HG03025 (cell line): Measurements from ENCODE around the gene LRRK1.
"Not testable (repeated sequence)": the region's sequence is repeated elsewhere in the genome, so short reads cannot be mapped to it uniquely, and the experiment has no call there.

Experiments used
- ATAC-seq: cut with Tn5 transposase; IDR thresholded peaks from one replicate; pipeline ENCODE4 v1.9.1; 2021; ENCODE audit warnings: mild to moderate bottlenecking, moderate library complexity; ENCODE audit not compliant: unreplicated experiment, low FRiP score

Gene LRRK1

GRCh38 chr15:101086394-101087171, 167.4 kb downstream of the LRRK1 start:
- no peak for ATAC-seq

DNA sequence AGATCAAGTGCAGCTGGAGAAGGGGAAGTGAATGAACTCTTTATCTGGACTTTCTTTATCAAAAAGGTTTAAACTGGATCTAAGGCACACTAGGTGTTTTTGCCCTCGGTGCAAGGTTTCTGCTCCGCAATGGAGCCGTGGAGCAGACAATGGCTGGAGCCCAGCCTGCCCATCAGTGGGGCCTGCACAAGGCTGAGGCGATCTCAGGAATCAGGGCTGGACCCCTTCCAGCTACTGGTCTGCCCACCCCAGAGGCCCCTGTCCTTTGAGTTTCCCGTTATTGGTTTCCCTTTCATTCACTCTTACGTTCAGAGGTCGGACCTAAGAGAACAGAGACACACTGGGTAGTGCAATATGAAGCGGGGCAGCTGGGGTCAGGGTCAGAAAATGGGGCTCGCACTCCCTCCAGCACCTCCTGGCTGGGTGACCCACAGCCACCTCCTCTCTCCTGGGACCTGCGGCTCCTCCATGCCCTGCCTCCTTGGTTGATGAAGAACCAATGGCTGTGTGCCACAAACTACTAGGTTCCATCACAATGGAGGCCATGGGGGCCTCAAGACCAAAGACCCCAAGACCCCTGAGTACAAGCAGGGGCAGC, 168.1 kb downstream of the LRRK1 start:
- ATAC-seq: no peak

DNA sequence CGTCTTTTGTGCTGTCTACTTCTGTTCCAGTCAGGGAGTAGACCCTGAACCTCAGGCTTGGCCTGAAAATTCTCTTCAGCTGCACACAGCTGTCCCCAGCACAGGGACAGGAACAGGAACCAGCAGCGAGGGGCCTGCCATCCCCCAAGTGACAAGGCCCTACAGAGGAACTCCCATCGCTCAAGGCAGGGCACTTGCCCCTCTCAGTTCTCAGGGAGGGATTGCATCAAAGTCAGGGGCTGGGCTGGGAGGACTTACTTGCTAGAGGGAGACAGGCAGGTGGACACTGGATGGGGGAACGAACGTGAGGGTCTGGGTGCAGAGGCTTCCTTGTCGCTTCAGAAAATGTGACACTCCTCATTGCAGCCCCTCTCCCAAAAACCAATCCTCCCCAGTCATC, 169.1 kb downstream of the LRRK1 start:
- ATAC-seq: no peak

DNA sequence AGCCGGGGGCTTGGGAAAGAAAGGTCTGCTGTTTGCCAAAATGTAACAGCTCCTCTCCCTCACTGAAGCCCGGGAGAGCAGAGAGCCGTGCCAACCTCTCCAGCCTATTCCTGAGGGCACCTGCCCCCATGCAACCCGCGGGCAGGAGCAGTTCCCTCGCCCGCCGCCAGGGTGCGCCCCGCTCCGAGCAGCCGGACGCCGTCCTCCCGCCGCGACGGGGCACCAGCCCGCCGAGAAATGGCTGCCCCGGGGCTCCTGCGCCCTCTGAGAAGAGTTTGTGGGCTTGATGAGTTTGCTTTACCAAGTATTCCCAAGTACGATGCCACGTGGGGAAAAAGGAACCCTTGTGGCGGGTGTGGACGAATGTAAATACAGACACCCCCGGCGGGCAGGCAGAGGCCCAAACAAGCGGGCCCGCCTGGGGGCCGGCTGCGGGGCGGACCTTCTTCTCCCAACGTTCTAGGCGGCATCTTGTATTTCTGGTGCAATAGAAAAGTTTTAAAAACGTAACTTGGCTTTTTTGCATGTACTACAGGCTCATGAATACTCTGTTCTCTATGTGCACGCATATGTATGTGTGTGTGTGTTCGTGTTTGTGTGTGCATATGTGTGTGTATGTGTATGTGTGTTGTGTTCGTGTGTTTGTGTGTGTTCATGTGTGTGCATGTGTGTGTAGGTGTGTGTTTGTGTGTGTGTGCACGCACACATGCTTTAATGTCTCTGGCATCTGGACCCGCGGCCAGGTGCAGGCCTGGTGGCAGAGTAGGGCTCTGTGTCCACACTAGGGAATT, 169.8 kb downstream of the LRRK1 start:
- ATAC-seq: no peak

DNA sequence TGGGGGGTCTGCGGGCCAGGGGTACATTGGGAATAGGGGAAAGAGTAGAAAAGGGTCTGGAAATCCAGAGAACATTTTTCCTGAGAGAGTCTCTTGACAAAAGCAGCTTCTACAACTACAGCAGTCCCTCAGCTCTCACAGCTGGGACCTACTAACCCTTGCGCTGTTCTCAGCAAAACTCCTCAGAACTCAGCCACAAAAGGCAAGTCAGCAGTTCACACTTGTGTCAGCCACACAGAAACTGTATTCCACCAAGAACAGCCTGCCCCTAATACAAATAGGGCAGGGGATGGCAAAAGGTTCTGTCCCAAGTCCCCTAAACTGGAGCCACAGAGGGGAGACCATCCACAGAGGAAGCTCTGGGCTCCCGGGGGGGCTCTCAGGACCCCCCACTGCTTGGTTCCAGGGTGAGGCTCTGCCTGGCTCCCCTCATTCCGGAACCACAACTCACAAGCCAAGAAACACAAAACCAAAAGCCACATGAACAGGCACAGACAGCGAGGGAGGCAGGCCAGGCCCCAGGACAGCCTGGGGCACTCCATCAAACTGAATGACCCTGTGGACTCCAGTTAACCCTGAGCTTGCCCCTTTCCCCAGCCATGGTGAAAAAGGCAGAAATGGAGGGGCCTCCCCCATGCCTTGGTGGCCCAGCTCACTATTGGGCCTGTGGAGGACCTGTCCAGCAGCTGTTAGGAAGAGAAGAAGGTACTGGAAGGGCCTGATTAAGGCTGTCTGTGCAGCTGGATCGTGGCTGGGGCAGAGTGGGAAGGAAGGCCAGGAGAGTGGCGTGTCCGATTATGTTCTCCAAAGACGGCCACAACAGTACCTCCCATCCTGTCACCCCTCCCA, 170.6 kb downstream of the LRRK1 start:
- no peak for ATAC-seq

DNA sequence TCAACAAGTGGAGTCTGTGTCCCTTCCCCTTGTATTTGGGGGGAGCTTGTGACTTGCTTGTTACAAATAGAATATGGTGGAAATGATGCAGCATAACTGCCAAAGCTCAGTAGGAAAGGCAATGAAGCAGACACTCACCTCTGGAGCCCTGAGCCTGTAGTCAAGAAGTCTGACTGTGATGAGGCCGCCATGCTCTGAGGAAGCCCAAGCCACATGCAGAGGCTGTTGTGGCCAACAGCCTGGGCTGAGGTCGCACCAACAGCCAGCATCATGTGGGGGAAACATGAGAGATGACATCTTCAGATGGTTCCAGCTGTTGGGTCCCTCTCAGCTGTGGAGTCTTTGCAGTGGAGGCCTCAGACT, 171.3 kb downstream of the LRRK1 start:
- ATAC-seq: no peak

- no peak for ATAC-seq
Observed at GRCh38 chr15:101091080-101092017, 172.2 kb downstream of the LRRK1 start.

GRCh38 chr15:101092156-101092866, 173.2 kb downstream of the LRRK1 start:
- ATAC-seq: no peak

DNA sequence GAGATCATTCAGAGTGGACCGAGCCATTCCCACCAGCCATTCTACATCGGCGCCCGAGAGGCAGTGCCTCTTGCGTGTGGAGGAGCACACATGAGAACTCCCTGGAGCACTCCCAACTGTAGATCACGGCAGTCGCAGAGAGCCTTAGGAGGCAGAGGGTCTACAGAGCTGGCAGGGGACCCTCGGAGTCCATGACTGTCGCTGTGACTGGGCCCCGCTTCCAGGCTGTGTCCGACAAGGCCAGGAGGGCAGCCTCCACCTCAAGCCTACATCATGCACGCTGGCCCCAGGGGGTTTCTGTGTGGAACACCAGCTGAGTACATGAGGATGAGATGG, 173.7 kb downstream of the LRRK1 start:
- no peak for ATAC-seq

DNA sequence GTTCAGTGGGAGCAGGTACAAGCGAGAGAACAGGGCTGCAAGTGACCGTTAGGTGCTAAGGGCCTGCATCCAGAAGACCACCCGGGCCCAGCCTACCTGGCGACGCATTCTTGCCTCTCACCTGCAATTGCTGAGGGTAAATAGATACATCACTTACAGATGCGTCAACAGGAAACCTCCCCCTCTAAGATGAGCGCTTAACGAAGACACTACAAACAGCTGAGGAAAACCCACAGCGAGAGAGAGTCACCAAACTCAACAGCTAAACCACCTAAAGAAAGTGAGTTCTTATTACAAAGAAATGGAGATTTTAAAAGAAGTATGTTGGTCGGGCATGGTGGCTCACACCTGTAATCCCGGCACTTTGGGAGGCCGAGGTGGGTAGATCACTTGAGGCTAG, 174.8 kb downstream of the LRRK1 start:
- ATAC-seq: no peak

- not testable (repeated sequence) for ATAC-seq
Observed at GRCh38 chr15:101095796-101096406, 176.7 kb downstream of the LRRK1 start.

DNA sequence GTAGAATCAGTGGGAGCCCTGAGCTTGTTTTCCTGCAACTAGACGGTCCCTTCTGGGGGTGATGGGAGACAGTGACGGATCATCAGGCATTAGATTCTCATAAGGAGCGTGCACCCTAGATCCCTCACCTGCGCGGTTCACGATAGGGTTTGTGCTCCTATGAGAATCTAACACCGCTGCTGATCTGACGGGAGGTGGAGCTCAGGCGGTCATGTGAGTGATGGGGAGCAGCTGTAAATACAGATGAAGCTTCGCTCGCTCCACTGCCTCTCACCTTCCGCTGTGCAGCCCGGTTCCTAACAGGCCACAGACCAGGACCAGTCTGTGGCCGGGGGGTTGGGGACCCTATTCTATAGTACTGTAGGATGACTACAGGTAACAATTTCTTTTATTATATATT, 178.0 kb downstream of the LRRK1 start:
- no peak for ATAC-seq

DNA sequence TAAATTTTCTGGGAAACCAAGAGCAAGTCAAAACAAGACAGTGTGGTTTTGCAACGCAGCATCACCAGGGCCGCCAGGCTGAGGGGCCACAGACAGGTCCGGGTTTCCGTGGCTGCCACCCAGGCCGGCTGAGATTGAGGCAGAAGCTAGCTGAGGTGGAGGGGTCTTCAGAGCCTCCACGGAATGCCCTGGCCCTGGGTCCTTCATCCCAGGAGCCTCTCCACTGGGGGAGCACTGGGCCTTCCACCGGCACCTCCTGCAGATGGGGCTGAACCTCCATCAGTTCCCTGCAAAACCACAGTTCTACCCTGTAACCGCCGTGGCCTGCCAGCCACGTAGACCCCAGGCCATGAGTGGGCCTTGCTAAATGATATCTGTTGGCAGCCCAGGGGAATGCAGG, 180.0 kb downstream of the LRRK1 start:
- no peak for ATAC-seq

- no peak for ATAC-seq
Observed at GRCh38 chr15:101100118-101100517, 181.0 kb downstream of the LRRK1 start.

GRCh38 chr15:101100593-101101442, 181.7 kb downstream of the LRRK1 start:
- ATAC-seq: no peak

- no peak for ATAC-seq
Observed at GRCh38 chr15:101101676-101102075, 182.5 kb downstream of the LRRK1 start.

DNA sequence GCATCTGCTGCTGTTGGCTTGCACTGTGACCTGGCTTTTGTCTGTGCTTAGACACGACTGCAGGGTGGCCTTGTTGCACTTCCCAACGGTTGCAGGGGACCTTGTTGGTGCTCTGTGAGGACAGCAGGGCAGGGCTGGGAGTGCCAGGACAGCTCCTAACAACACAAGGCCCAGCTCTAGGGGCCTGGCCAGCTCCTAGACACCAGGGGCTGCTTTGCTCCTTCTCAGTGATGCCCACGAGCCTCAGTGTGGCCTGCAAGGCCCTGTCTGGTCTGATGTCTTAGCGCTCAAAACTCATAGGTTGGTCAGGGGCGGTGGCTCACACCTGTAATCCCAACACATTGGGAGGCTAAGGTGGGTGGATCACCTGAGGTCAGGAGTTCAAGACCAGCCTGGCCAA, 183.6 kb downstream of the LRRK1 start:
- ATAC-seq: no peak

DNA sequence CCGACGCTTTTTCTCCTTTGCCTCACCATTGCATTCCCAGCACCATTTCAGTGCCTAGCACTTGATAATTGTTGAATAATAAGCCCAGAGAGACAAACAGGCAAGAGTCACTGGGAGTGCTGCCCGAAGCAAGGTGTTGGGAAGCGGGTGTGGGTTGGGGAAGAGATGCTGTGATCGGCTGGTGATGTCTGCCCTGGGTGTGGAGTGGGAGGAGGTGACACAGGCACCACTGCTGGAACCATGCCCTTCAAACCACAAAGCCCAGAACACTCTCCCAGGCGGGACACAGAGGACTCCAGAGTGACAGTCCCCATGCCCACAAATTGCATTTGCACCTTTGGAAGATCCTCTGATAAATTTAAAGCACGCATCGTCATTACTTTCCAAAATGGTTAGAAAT, 184.4 kb downstream of the LRRK1 start:
- ATAC-seq: no peak
